ENCODE measurements around the gene DENND1A.
"Not testable (repeated sequence)": the region's sequence is repeated elsewhere in the genome, so short reads cannot be mapped to it uniquely, and the experiment has no call there.

Gene DENND1A

GRCh38 chr9:123756484-123757106, 173.3 kb downstream of the DENND1A start:
- TF ChIP-seq POLR2A (IDR thresholded peaks at IDR 0.05; ENCODE audit: low read length) (no peak), GATA1 (IDR thresholded peaks at IDR 0.05; ENCODE audit: low read depth, low read length) (no peak)
- DNase-seq: no peak

- DNase-seq: no peak
- no peak for TF ChIP-seq GATA1 (IDR thresholded peaks at IDR 0.05; ENCODE audit: low read depth, low read length)
These were observed 176.2 kb downstream of the DENND1A start for GRCh38 chr9:123753669-123754258.

GRCh38 chr9:123753016-123753415, 176.9 kb downstream of the DENND1A start:
- TF ChIP-seq POLR2A (IDR thresholded peaks at IDR 0.05; ENCODE audit: low read length) (no peak), GATA1 (IDR thresholded peaks at IDR 0.05; ENCODE audit: low read depth, low read length) (no peak)
- DNase-seq: no peak

- TF ChIP-seq GATA1 (IDR thresholded peaks at IDR 0.05; ENCODE audit: low read depth, low read length): no peak
- no peak for TF ChIP-seq POLR2A (IDR thresholded peaks at IDR 0.05; ENCODE audit: low read length)
- no peak for DNase-seq
These were observed 180.2 kb downstream of the DENND1A start for GRCh38 chr9:123749580-123750202.

GRCh38 chr9:123746765-123747164, 183.2 kb downstream of the DENND1A start:
- TF ChIP-seq GATA1 (IDR thresholded peaks at IDR 0.05; ENCODE audit: low read depth, low read length) (no peak), POLR2A (IDR thresholded peaks at IDR 0.05; ENCODE audit: low read length) (no peak)
- DNase-seq: no peak

- no peak for DNase-seq
- no peak for TF ChIP-seq GATA1 (IDR thresholded peaks at IDR 0.05; ENCODE audit: low read depth, low read length)
- TF ChIP-seq POLR2A (IDR thresholded peaks at IDR 0.05; ENCODE audit: low read length): no peak
These were observed 184.0 kb downstream of the DENND1A start for GRCh38 chr9:123745933-123746332.

GRCh38 chr9:123745451-123745850, 184.5 kb downstream of the DENND1A start:
- TF ChIP-seq GATA1 (IDR thresholded peaks at IDR 0.05; ENCODE audit: low read depth, low read length) (no peak), POLR2A (IDR thresholded peaks at IDR 0.05; ENCODE audit: low read length) (no peak)
- no peak for DNase-seq

GRCh38 chr9:123743737-123744136, 186.2 kb downstream of the DENND1A start:
- DNase-seq: no peak
- no peak for TF ChIP-seq GATA1 (IDR thresholded peaks at IDR 0.05; ENCODE audit: low read depth, low read length)
- TF ChIP-seq POLR2A (IDR thresholded peaks at IDR 0.05; ENCODE audit: low read length): no peak

- DNase-seq: no peak
- no peak for TF ChIP-seq POLR2A (IDR thresholded peaks at IDR 0.05; ENCODE audit: low read length)
- no peak for TF ChIP-seq GATA1 (IDR thresholded peaks at IDR 0.05; ENCODE audit: low read depth, low read length)
These were observed 187.7 kb downstream of the DENND1A start for GRCh38 chr9:123742009-123742767.

- DNase-seq: no peak
- no peak for TF ChIP-seq POLR2A (IDR thresholded peaks at IDR 0.05; ENCODE audit: low read length)
- no peak for TF ChIP-seq GATA1 (IDR thresholded peaks at IDR 0.05; ENCODE audit: low read depth, low read length)
These were observed 188.7 kb downstream of the DENND1A start for GRCh38 chr9:123741214-123741613.

GRCh38 chr9:123739902-123740301, 190.0 kb downstream of the DENND1A start:
- DNase-seq: no peak
- TF ChIP-seq POLR2A (IDR thresholded peaks at IDR 0.05; ENCODE audit: low read length): no peak

GRCh38 chr9:123739387-123739786, 190.5 kb downstream of the DENND1A start:
- TF ChIP-seq POLR2A (IDR thresholded peaks at IDR 0.05; ENCODE audit: low read length) (no peak), GATA1 (IDR thresholded peaks at IDR 0.05; ENCODE audit: low read depth, low read length) (no peak)
- DNase-seq: no peak

- DNase-seq: no peak
- TF ChIP-seq POLR2A (IDR thresholded peaks at IDR 0.05; ENCODE audit: low read length) (no peak), GATA1 (IDR thresholded peaks at IDR 0.05; ENCODE audit: low read depth, low read length) (no peak)
These were observed 191.3 kb downstream of the DENND1A start for GRCh38 chr9:123738648-123739047.

GRCh38 chr9:123735376-123735775, 194.6 kb downstream of the DENND1A start:
- TF ChIP-seq GATA1 (IDR thresholded peaks at IDR 0.05; ENCODE audit: low read depth, low read length) (no peak), POLR2A (IDR thresholded peaks at IDR 0.05; ENCODE audit: low read length) (no peak)
- no peak for DNase-seq

GRCh38 chr9:123728571-123728970, 201.4 kb downstream of the DENND1A start:
- DNase-seq: not testable (repeated sequence)
